Fibroblast of villous mesenchyme (primary cell): ENCODE measurements around the gene NAT16. TPM values are rescaled to one million over a fixed set of nuclear protein-coding genes. Genes with fewer than 3 reads are reported as not detected.

Experiments used
- DNase-seq: peaks from one replicate; pipeline ENCODE4 v3.0.0-alpha.2; 2010; ENCODE audit warnings: low read depth
- H3K4me3 ChIP-seq: 2 replicates; pipeline ENCODE4 v1.5.1; 2011; ENCODE audit warnings: low read depth, mild to moderate bottlenecking, low read length
- total RNA-seq: library from RNA; depleted of rRNA; stranded (reverse); fragments of >200 nt; gene quantifications from 2 replicates; pipeline ENCODE4 v1.2.3, GENCODE V29; 2012
- TF ChIP-seq, protein P1 (sequence below): IDR thresholded peaks from 2 replicates; pipeline ENCODE4 v1.5.1; 2012; ENCODE audit warnings: low read depth, mild to moderate bottlenecking, low read length; ENCODE audit not compliant: insufficient read depth

The NAT16 gene
- total RNA-seq, 1 donor, result not detected

DNA sequence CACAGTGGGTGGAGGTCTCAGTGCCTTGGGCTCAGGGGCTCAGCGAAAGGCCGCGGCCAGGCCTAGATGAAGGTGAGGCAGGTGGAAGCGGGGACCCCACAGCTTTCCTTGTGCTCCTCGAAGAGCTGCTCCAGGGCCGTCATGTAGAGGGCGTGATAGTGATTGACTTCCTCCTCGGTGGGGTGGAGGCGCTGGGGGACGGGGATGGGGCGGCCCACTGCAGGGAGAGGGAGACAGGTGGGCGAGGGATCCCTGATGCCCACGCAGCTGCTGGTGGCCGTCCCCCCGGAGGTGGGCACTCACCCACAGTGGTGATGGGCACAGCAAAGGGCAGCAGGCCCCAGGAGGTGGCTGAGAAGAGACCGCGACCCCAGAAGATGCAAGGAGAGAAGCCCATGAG lies 15.8 kb upstream of the NAT16 start:
- no peak overlapping the region for H3K4me3 ChIP-seq
- TF ChIP-seq, protein P1, sequence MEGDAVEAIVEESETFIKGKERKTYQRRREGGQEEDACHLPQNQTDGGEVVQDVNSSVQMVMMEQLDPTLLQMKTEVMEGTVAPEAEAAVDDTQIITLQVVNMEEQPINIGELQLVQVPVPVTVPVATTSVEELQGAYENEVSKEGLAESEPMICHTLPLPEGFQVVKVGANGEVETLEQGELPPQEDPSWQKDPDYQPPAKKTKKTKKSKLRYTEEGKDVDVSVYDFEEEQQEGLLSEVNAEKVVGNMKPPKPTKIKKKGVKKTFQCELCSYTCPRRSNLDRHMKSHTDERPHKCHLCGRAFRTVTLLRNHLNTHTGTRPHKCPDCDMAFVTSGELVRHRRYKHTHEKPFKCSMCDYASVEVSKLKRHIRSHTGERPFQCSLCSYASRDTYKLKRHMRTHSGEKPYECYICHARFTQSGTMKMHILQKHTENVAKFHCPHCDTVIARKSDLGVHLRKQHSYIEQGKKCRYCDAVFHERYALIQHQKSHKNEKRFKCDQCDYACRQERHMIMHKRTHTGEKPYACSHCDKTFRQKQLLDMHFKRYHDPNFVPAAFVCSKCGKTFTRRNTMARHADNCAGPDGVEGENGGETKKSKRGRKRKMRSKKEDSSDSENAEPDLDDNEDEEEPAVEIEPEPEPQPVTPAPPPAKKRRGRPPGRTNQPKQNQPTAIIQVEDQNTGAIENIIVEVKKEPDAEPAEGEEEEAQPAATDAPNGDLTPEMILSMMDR, result no peak
- no peak for DNase-seq

DNA sequence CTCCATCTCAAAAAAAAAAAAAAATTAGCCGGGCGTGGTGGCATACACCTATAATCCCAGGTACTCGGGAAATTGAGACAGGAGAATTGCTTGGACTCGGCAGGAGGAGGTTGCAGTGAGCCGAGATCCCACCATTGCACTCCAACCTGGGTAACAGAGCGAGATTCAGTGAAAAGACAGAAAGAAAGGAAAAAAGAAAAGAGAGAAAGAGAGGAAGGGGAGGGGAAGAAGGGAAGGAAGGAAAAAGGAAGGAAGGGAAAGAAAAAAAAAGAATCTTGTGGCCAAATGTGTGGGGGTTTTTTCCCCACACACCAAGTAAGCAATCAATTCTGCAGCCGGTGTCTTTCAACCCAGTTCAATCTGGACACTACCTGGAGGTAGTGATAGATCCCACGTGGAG lies 9.0 kb upstream of the NAT16 start:
- no peak overlapping the region for H3K4me3 ChIP-seq
- TF ChIP-seq, protein P1, result no peak
- DNase-seq, result no peak

DNA sequence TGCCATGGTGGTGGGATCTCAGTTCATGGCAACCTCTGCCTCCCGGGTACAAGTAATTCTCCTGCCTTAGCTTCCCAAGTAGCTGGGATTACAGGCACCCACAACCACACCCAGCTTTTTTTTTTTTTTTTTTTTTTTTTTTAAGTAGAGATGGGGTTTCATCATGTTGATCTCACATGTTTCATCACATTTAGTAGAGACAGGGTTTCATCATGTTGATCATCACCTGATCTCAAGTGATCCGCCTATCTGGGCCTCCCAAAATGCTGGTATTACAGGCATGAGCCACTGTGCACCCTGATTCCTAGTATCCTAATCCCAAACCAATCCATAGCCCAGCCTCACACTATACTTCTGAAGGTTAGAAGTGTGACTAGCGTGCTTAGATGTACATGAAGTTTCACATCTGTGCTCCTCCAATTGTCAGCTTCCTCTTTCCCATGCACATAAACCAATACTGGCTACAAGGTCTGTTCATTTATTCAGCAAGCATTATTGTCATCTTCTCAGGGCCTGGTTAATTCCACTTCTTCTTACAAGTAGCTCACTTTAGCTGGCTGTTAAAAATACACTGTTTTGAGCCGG lies 6.8 kb upstream of the NAT16 start:
- no peak for DNase-seq
- TF ChIP-seq, protein P1, result no peak
- H3K4me3 ChIP-seq, result no peak overlapping the region

DNA sequence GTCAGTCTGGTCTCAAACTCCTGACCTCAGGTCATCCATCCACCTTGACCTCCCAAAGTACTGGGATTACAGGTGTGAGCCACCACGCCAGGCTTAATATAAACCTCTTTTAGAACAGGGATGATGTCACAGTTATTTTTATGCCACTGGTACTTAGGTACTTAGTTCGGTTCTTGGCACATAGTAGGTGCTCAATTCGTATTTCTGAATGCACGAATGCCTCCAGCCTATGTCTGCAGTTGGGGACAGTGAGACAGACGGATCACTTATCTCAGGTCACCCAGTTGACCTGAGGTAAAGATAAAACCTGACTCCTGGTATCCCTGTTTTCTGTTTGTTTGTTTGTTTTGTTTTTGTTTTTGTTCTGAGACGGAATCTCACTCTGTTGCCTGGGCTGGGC lies 6.1 kb upstream of the NAT16 start:
- TF ChIP-seq, protein P1, result no peak
- no peak overlapping the region for H3K4me3 ChIP-seq
- DNase-seq, result no peak

DNA sequence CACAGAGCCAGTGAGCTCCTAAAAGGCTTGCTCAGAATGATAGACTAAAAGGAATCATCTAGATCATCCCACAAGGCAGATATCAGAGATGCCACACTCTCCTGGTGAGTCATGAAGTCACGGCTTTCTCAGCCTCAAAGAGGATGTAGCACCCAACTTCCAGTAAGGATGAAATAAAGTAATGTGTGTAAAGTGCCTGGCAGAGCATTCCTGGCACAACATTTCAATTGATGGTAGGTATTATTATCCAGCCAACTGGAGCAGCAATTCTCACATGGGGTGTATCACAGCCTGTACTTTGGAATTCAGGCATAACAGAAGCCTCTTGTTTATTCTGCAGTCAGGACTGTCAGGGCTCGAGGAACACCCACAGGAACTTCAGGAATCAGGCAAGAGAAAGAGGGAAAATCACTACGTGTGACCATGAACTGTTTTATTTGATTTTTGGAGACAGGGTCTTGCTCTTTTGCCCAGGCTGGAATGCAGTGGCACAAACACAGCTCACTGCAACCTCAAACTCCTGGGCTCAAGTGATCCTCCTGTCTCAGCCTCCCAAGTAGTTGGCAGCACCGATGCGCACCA lies 5.3 kb upstream of the NAT16 start:
- H3K4me3 ChIP-seq, result no peak overlapping the region
- TF ChIP-seq, protein P1, result no peak
- DNase-seq, result no peak

DNA sequence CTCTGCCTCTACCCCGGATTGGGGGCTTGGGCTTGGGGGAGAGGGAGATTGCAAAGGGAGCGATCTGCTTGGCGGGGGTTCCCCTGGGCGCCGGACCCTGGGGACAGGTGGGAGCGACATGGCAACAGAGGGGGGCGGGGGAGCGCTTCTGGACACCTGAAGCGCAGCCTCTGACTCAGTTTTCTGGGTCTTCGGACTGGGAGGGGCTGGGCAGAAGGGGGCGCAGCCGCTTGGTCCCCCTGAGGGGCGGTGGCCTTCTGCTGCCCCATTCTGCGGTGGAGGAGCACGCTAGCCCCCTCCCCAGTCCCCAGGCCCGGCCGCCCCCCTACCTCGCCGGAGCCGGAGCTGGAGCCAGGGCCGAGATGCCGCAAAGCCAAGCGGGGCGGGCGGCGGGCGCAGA lies 380 bp downstream of the NAT16 start:
- DNase-seq, result no peak
- TF ChIP-seq, protein P1, result no peak

DNA sequence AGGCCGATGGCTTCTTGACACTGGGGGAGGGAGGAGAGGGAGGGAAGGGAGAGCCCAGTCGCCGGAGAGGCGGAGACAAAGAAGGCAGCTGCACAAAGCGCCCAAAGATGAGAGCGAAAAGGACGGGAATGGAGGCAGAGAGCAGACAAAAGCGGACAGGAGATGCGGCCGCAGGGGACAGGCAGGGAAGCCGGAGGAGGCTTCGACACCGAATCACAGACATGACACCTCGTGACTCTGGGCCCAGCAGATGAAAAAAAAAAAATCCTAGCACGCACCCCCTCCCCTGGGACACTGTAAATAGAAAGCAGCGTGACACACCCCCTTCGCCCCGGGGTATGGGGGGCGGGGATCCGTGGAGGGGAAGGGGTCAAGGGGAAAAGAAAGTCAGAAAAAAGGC lies 976 bp downstream of the NAT16 start:
- TF ChIP-seq, protein P1, result no peak
- H3K4me3 ChIP-seq, result no peak overlapping the region
- no peak for DNase-seq

More for the DNA sequence above, 380 bp downstream of the NAT16 start:
- no peak overlapping the region for H3K4me3 ChIP-seq
